ENCODE data around the gene HOXD8. TPM values are rescaled to one million over a fixed set of nuclear protein-coding genes. Genes with fewer than 3 reads are reported as not detected.
A peak's percentile ranks its signal among the peaks of the same experiment; 100 is the strongest.

The HOXD8 gene
- polyA plus RNA-seq, 1 donor from 2014 or later, result not detected

GRCh38 chr2:176087330-176088047 is 42.0 kb upstream of the HOXD8 start:
- H3K36me3 Mint-ChIP-seq, result peaks cover 2% of the 10 kb centered on the region
- H3K4me3 Mint-ChIP-seq, result peak overlapping the region in 1 of 4 donors; percentile 82
- peak overlapping the region; percentile 10 to 91 (median 83) for H3K27ac Mint-ChIP-seq
- peaks cover 0 to 11% (median 0%) of the 10 kb centered on the region in 3 donors for H3K9me3 Mint-ChIP-seq
- H3K4me1 Mint-ChIP-seq, result peaks cover 5 to 10% (median 6%) of the 10 kb centered on the region in 3 donors
- H3K27me3 Mint-ChIP-seq, result peaks cover 75% of the 10 kb centered on the region

GRCh38 chr2:176088048-176088936 is 41.2 kb upstream of the HOXD8 start:
- H3K4me3 Mint-ChIP-seq, result peak overlapping the region; percentile 18 to 88 (median 40)
- H3K27ac Mint-ChIP-seq, result peak overlapping the region; percentile 31 to 85 (median 83)
- H3K9me3 Mint-ChIP-seq, result peaks cover 0 to 11% (median 0%) of the 10 kb centered on the region in 3 donors
- H3K36me3 Mint-ChIP-seq, result peaks cover 2% of the 10 kb centered on the region
- peaks cover 73% of the 10 kb centered on the region for H3K27me3 Mint-ChIP-seq
- H3K4me1 Mint-ChIP-seq, result peaks cover 5 to 10% (median 6%) of the 10 kb centered on the region in 3 donors

DNA sequence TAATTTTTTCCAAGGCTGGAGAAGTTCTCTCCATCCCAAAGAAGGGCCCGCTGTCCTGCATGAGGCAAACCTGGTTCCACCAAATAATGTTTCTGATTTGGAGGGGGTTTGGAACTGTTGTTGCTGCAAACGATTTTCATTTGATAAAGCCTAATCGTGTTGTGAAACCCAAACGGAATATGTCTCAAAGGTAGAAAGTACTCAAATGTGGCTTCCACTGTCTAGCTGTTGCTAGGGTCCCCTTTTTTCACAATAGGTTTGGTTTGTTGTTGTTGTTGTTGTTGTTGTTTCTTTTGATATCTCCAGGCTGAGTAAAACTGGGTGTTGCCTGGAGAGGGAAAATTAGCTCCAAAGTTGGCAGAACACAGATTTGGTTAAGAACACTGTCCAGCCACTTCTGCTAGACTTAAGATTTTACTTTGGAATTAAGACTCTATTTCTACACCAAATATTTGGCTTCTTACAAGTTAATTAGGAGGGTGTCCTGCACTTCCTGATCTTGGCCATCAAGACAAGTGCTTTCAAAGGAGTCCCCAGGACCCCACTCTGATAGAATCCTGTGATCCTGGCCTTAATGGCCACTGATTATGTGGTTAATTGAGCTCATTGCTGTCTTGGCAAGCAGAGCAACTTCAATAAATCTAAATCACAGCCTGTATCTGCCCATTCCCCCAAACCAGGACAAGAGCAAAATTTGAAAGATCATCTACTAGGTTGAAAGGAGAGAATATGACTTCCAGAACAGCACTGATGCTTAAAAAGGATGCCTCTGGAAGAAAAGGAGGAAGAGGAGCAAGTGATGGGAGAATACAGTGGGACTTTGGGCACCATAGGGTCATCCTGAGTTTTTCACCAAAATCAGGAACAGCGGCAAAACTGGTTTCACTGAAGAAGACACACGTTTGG is 40.3 kb upstream of the HOXD8 start:
- H3K4me3 Mint-ChIP-seq, result peak overlapping the region in 1 of 4 donors; percentile 36
- H3K36me3 Mint-ChIP-seq, result peaks cover 2% of the 10 kb centered on the region
- peak overlapping the region; percentile 4 to 84 (median 83) for H3K27ac Mint-ChIP-seq
- H3K4me1 Mint-ChIP-seq, result peaks cover 5 to 10% (median 6%) of the 10 kb centered on the region in 3 donors
- peaks cover 0 to 19% (median 0%) of the 10 kb centered on the region in 3 donors for H3K9me3 Mint-ChIP-seq
- H3K27me3 Mint-ChIP-seq, result peaks cover 71% of the 10 kb centered on the region

DNA sequence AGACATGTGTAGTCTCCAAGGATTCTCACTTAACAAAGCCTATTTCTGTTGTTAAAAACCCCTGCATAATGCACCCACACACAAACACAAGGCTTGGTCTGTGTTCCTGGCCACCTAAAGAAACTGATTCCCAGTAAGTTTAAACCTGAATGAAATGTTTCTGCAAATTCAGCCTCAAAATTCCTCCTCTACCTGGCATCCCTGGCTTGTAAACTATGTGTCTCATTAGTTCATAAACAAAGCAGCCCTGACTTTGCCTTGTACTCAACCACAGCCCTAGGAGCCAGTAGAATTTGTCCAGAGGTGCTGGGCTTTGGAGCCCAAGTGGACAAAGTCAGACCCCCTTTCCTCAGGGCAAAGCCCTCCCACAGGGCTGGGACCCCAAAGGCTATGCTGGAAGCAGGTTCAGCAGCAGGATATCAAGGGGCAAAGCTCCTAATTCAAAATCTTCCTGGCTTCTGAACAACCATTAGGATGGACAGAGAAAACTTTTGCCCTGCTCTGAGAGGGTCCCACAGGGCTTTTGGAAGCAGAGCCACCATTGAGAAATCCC is 39.6 kb upstream of the HOXD8 start:
- Mint-ChIP-seq H3K9me3 (peaks cover 0 to 21% (median 0%) of the 10 kb centered on the region in 3 donors), H3K4me3 (peak overlapping the region in 1 of 4 donors; percentile 45), H3K36me3 (peaks cover 2% of the 10 kb centered on the region), H3K4me1 (peaks cover 5 to 10% (median 6%) of the 10 kb centered on the region in 3 donors), H3K27me3 (peaks cover 71% of the 10 kb centered on the region), H3K27ac (peak overlapping the region in 1 of 3 donors; percentile 83)

DNA sequence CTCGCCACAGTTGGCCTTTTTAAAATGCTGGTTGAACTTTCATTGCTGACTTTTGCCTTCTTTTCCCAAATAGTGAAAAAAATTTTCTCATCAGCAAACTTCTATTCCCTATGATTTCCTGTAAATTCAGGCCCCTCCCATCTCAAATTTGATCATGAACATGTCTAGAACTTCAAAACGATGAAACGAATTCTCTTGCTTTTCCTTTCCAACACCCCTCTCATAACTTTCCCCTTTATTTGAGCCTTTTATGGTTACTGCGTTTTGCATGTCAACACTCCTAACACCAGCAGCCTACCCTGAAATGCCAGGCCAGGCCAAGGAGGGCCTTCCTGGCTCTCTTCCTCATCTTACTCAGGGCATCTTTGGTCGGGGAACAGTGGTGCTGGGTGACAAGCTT is 38.6 kb upstream of the HOXD8 start:
- peaks cover 0 to 21% (median 1%) of the 10 kb centered on the region in 3 donors for H3K9me3 Mint-ChIP-seq
- peaks cover 79% of the 10 kb centered on the region for H3K27me3 Mint-ChIP-seq
- H3K4me3 Mint-ChIP-seq, result peak overlapping the region in 1 of 4 donors; percentile 51
- peaks cover 5 to 15% (median 6%) of the 10 kb centered on the region in 3 donors for H3K4me1 Mint-ChIP-seq
- H3K27ac Mint-ChIP-seq, result peak overlapping the region; percentile 48 to 86 (median 83)
- H3K36me3 Mint-ChIP-seq, result peaks cover 2% of the 10 kb centered on the region

DNA sequence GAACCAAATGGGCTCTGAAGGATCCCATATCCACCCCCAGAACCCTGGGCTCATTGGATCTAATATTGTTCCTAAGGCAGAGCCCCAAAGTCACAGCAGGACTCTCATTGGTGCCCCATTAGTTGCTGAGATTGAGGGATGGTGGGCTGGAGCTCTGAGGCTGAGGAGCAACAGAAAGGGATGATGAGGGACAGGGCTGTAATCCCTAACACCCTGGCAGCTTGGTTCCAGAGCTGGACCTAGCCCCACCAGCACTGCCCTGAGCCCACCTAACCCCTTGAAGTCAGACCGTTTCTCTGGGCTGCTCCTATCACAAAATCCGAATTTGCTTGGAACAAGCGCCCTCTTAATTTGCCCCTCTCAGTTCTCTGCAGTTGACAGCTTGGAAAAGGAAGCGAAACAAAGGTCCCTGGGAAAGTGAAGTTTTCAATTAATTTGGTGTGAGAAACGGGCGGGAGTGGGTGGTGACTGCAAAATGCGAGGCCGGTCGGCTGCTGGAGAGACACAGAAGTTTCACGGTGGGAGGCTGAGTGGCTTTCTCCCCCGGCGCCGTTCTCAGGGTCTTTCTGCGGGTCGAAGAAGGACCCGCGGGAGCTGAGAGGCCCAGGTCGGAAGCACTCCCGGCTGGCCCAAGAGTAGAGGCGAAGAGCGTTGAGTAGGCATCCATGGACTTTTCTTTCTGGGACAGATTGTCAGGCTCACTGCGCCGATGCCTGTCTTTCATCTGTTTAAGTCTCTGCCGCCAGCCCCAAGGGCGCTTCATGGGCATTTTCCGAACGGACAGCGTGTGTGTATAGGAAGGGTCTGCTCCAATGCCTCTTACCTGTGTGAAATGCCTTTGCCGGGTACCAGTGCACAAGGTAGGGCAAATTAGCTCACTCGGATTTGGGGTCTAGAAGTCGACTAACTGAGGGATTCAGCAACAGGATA is 37.9 kb upstream of the HOXD8 start:
- peak overlapping the region; percentile 34 to 80 (median 62) for H3K4me3 Mint-ChIP-seq
- H3K27me3 Mint-ChIP-seq, result peaks cover 82% of the 10 kb centered on the region
- H3K36me3 Mint-ChIP-seq, result peaks cover 2% of the 10 kb centered on the region
- H3K4me1 Mint-ChIP-seq, result peaks cover 6 to 19% (median 10%) of the 10 kb centered on the region in 3 donors
- H3K9me3 Mint-ChIP-seq, result peaks cover 0 to 21% (median 1%) of the 10 kb centered on the region in 3 donors
- peak overlapping the region; percentile 83 to 92 (median 86) for H3K27ac Mint-ChIP-seq

DNA sequence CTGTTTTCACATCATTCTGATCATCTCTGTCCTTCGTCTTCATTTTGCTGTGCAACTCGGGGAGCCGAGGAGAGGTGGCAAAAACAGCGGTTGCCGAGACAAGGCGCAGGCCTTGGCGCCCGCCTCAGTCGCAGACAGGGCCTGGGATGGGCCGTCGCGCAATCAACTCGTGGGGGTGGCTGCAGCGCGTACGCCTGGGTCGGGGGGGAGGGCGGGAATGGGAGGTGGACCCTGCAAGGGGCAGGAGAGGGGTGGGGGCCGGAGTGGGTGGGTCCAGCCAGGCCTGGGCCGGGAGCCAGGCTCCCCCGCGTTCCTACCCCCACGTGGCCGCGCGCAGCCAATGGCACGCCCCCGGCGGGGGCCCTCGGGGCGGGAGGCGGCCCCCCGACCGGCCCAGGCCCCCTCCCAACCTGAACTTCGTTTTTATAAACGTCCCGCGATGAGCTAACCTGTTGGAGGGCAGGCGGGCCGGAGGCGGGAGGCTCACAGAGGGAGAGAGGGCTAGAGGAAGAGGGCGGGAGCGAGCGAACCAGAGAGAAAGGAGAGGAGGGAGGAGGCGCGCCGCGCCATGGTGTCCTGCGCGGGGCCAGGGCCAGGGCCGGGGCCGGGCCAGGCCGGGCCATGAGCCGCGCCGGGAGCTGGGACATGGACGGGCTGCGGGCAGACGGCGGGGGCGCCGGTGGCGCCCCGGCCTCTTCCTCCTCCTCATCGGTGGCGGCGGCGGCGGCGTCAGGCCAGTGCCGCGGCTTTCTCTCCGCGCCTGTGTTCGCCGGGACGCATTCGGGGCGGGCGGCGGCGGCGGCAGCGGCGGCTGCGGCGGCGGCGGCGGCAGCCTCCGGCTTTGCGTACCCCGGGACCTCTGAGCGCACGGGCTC is 37.0 kb upstream of the HOXD8 start, which contains the start of gene HOXD13:
Gene HOXD13 (plus strand): TSS at position 452 of the 875 bp plus-strand sequence. CDS start 170 bp downstream, at position 622.
- Mint-ChIP-seq H3K4me3 (peak within 1 kb of the TSS; percentile 34 to 80 (median 62)), H3K4me1 (peaks cover 7 to 22% (median 16%) of the 10 kb centered on the region in 3 donors), H3K27me3 (peaks cover 82% of the 10 kb centered on the region), H3K9me3 (peaks cover 0 to 18% (median 1%) of the 10 kb centered on the region in 3 donors), H3K27ac (peak within 1 kb of the TSS; percentile 86 to 92 (median 86)), H3K36me3 (no peaks in the 10 kb centered on the region)

DNA sequence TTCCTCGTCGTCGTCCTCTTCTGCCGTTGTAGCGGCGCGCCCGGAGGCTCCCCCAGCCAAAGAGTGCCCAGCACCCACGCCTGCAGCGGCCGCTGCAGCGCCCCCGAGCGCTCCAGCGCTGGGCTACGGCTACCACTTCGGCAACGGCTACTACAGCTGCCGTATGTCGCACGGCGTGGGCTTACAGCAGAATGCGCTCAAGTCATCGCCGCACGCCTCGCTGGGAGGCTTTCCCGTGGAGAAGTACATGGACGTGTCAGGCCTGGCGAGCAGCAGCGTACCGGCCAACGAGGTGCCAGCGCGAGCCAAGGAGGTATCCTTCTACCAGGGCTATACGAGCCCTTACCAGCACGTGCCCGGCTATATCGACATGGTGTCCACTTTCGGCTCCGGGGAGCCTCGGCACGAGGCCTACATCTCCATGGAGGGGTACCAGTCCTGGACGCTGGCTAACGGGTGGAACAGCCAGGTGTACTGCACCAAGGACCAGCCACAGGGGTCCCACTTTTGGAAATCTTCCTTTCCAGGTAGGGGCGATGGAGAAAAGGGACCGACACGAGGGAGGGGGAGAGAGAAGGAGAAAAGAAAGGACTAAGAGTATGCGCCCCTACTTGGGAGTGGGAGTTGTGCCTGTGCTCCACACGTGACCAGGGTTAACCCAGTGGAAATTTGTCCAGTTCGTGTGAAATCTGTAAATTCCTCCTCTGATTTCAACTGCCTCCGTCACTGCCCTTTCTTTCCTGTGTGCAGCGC is 36.2 kb upstream of the HOXD8 start:
- Mint-ChIP-seq H3K27ac (peak overlapping the region; percentile 86), H3K36me3 (no peaks in the 10 kb centered on the region), H3K27me3 (peaks cover 82% of the 10 kb centered on the region), H3K4me3 (peak overlapping the region in 3 of 4 donors; percentile 23 to 67 (median 61)), H3K9me3 (peaks cover 0 to 18% (median 1%) of the 10 kb centered on the region in 3 donors), H3K4me1 (peaks cover 7 to 22% (median 19%) of the 10 kb centered on the region in 3 donors)

DNA sequence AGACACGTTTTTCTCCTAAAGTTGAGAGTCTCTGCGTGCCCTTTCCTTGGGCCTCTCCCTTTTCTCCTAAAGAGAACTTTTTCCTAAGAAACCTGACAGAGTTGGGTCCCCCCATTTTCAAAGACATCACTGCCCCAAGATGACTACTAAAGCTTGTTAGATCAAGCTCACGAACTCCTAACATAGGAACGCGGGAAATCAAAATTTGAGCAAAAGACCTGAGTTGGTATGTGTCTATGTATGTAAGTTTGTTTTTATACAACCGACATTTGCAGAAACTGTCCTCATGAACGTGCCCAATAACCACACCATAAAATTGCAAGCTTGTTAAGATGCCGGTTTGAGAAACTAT is 35.6 kb upstream of the HOXD8 start:
- Mint-ChIP-seq H3K4me3 (peak overlapping the region in 3 of 4 donors; percentile 23 to 67 (median 61)), H3K4me1 (peaks cover 7 to 22% (median 17%) of the 10 kb centered on the region in 3 donors), H3K27me3 (peaks cover 81% of the 10 kb centered on the region), H3K27ac (peak overlapping the region; percentile 86), H3K9me3 (peaks cover 0 to 18% (median 1%) of the 10 kb centered on the region in 3 donors), H3K36me3 (no peaks in the 10 kb centered on the region)

GRCh38 chr2:176094349-176094748 is 35.2 kb upstream of the HOXD8 start:
- Mint-ChIP-seq H3K4me1 (peaks cover 7 to 22% (median 17%) of the 10 kb centered on the region in 3 donors), H3K36me3 (no peaks in the 10 kb centered on the region), H3K27me3 (peaks cover 81% of the 10 kb centered on the region), H3K9me3 (peaks cover 0 to 18% (median 1%) of the 10 kb centered on the region in 3 donors), H3K27ac (peak overlapping the region; percentile 13 to 86 (median 86)), H3K4me3 (no peak overlapping the region)

DNA sequence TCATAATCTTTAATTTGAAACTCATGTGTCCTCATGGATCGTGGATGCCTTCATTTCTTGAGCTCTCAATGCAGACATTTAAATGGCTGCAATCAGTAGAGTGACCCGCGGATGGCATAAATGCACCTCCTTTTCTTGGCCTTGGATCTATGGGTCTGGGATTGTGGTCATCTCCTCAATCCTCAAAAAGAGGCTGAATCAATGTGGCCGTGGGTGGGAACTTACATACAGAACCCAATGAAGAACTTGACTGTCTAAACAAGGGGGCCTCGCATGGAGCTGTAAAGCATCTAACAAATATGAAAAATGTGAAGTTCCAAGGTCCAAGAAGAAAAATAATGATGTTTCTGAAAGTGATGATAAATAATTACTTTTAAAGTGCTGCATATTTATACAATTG is 34.1 kb upstream of the HOXD8 start:
- H3K4me3 Mint-ChIP-seq, result peak overlapping the region in 3 of 4 donors; percentile 13 to 47 (median 14)
- peaks cover 7 to 22% (median 17%) of the 10 kb centered on the region in 3 donors for H3K4me1 Mint-ChIP-seq
- H3K27ac Mint-ChIP-seq, result peak overlapping the region in 1 of 3 donors; percentile 86
- peaks cover 0 to 18% (median 1%) of the 10 kb centered on the region in 3 donors for H3K9me3 Mint-ChIP-seq
- no peaks in the 10 kb centered on the region for H3K36me3 Mint-ChIP-seq
- peaks cover 77% of the 10 kb centered on the region for H3K27me3 Mint-ChIP-seq
